Globus pallidus (tissue), 1 donor: ENCODE results near the gene ARHGAP24.
A peak's percentile ranks its signal among the peaks of the same experiment; 100 is the strongest.

Experiments used
- DNase-seq: peaks from one replicate; pipeline ENCODE4 v3.0.0-alpha.2; 2015; ENCODE audit warnings: low spot score

ARHGAP24 gene

GRCh38 chr4:85777908-85778631 is 303.1 kb downstream of the ARHGAP24 start:
- no peak for DNase-seq

- no peak for DNase-seq
Observed at GRCh38 chr4:85778632-85779131, 303.7 kb downstream of the ARHGAP24 start.

- DNase-seq = no peak
Observed at GRCh38 chr4:85779165-85779564, 304.2 kb downstream of the ARHGAP24 start.

- no peak for DNase-seq
Observed at GRCh38 chr4:85780664-85781063, 305.7 kb downstream of the ARHGAP24 start.

- no peak for DNase-seq
Observed at GRCh38 chr4:85783483-85783882, 308.5 kb downstream of the ARHGAP24 start.

GRCh38 chr4:85783900-85784299 is 308.9 kb downstream of the ARHGAP24 start:
- DNase-seq = no peak

- peak; percentile 67 for DNase-seq
Observed at GRCh38 chr4:85784348-85784747, 309.4 kb downstream of the ARHGAP24 start.

GRCh38 chr4:85784947-85785346 is 310.0 kb downstream of the ARHGAP24 start:
- DNase-seq = no peak

GRCh38 chr4:85787133-85787532 is 312.2 kb downstream of the ARHGAP24 start:
- no peak for DNase-seq

GRCh38 chr4:85788604-85789003 is 313.7 kb downstream of the ARHGAP24 start:
- no peak for DNase-seq

GRCh38 chr4:85789241-85789640 is 314.3 kb downstream of the ARHGAP24 start:
- no peak for DNase-seq

GRCh38 chr4:85790582-85790981 is 315.6 kb downstream of the ARHGAP24 start:
- no peak for DNase-seq

GRCh38 chr4:85792376-85793232 is 317.7 kb downstream of the ARHGAP24 start:
- no peak for DNase-seq

GRCh38 chr4:85793233-85793585 is 318.3 kb downstream of the ARHGAP24 start:
- DNase-seq = no peak

- DNase-seq = no peak
Observed at GRCh38 chr4:85798012-85798770, 323.2 kb downstream of the ARHGAP24 start.

GRCh38 chr4:85803856-85804255 is 328.9 kb downstream of the ARHGAP24 start:
- DNase-seq = no peak

GRCh38 chr4:85805891-85806290 is 330.9 kb downstream of the ARHGAP24 start:
- no peak for DNase-seq

- DNase-seq = no peak
Observed at GRCh38 chr4:85806334-85806733, 331.4 kb downstream of the ARHGAP24 start.

GRCh38 chr4:85807247-85807950 is 332.4 kb downstream of the ARHGAP24 start:
- no peak for DNase-seq

GRCh38 chr4:85808104-85808503 is 333.2 kb downstream of the ARHGAP24 start:
- DNase-seq = no peak

GRCh38 chr4:85808864-85809263 is 333.9 kb downstream of the ARHGAP24 start:
- DNase-seq = no peak

- no peak for DNase-seq
Observed at GRCh38 chr4:85812776-85813175, 337.8 kb downstream of the ARHGAP24 start.
